Chondrocyte (in vitro differentiated cells): ENCODE measurements around the gene GLS2. TPM values are rescaled to one million over a fixed set of nuclear protein-coding genes. Genes with fewer than 3 reads are reported as not detected.

ENCODE experiments used
- DNase-seq: peaks from one replicate; pipeline ENCODE4 v3.0.0; 2021; ENCODE audit warnings: mixed read lengths, low spot score
- H3K27ac Mint-ChIP-seq: one replicate; pipeline ENCODE4 v1.8.0; 2021; ENCODE audit warnings: mild to moderate bottlenecking, moderate library complexity, mixed read lengths; ENCODE audit not compliant: unreplicated experiment
- H3K27me3 Mint-ChIP-seq: 2 replicates; pipeline ENCODE4 v1.8.0; 2021; ENCODE audit warnings: low read depth, mixed read lengths
- H3K36me3 Mint-ChIP-seq: 2 replicates; pipeline ENCODE4 v1.8.0; 2021; ENCODE audit warnings: low read depth, mixed read lengths
- H3K4me1 Mint-ChIP-seq: 2 replicates; pipeline ENCODE4 v1.8.0; 2021; ENCODE audit warnings: low read depth, mild to moderate bottlenecking, mixed read lengths
- H3K4me3 Mint-ChIP-seq: one replicate; pipeline ENCODE4 v1.8.0; 2021; ENCODE audit warnings: mild to moderate bottlenecking, moderate library complexity, mixed read lengths; ENCODE audit not compliant: unreplicated experiment
- H3K9me3 Mint-ChIP-seq: 2 replicates; pipeline ENCODE4 v1.8.0; 2021; ENCODE audit warnings: low read depth, mixed read lengths
- CTCF ChIP-seq: fragments of 200-600 bp; sonication (generic); IDR thresholded peaks from 2 replicates; pipeline ENCODE4 v1.5.0; 2021; ENCODE audit warnings: antibody characterized with exemption, mild to moderate bottlenecking, moderate library complexity
- total RNA-seq: library from RNA; stranded (reverse); gene quantifications from 3 replicates; pipeline ENCODE4 v1.2.1, GENCODE V29; 2021

GLS2 gene
- total RNA-seq, 1 donor from 2014 or later, result 0.25 TPM

- no peaks in the 10 kb centered on the region for H3K27me3 Mint-ChIP-seq
- no peaks in the 10 kb centered on the region for H3K9me3 Mint-ChIP-seq
- H3K27ac Mint-ChIP-seq, result no peak overlapping the region
- DNase-seq, result no peak
- peaks cover 16% of the 10 kb centered on the region for H3K36me3 Mint-ChIP-seq
- no peak for TF ChIP-seq CTCF
- no peaks in the 10 kb centered on the region for H3K4me1 Mint-ChIP-seq
- H3K4me3 Mint-ChIP-seq, result no peak overlapping the region
Measured at GRCh38 chr12:56431850-56432249, 56.1 kb downstream of the GLS2 start.

- Mint-ChIP-seq H3K9me3 (no peaks in the 10 kb centered on the region), H3K27ac (no peak overlapping the region), H3K4me1 (no peaks in the 10 kb centered on the region), H3K36me3 (peaks cover 16% of the 10 kb centered on the region), H3K27me3 (no peaks in the 10 kb centered on the region), H3K4me3 (no peak overlapping the region)
- DNase-seq, result no peak
- no peak for TF ChIP-seq CTCF
Measured at GRCh38 chr12:56431288-56431687, 56.7 kb downstream of the GLS2 start.

- no peak for TF ChIP-seq CTCF
- Mint-ChIP-seq H3K9me3 (no peaks in the 10 kb centered on the region), H3K4me3 (no peak overlapping the region), H3K36me3 (peaks cover 18% of the 10 kb centered on the region), H3K27me3 (no peaks in the 10 kb centered on the region), H3K27ac (no peak overlapping the region), H3K4me1 (no peaks in the 10 kb centered on the region)
- DNase-seq, result no peak
Measured at GRCh38 chr12:56425940-56426438, 62.0 kb downstream of the GLS2 start.

- no peak for DNase-seq
- Mint-ChIP-seq H3K27ac (no peak overlapping the region), H3K9me3 (no peaks in the 10 kb centered on the region), H3K36me3 (peaks cover 24% of the 10 kb centered on the region), H3K4me3 (no peak overlapping the region), H3K27me3 (no peaks in the 10 kb centered on the region), H3K4me1 (no peaks in the 10 kb centered on the region)
- no peak for TF ChIP-seq CTCF
Measured at GRCh38 chr12:56425193-56425592, 62.8 kb downstream of the GLS2 start.

Other genes starting within 250 kb of the GLS2 start
- 99.9 to 113 TPM (median 106 TPM) in 3 replicates for gene ANKRD52, start 229.8 kb downstream of the GLS2 start, total RNA-seq
- gene COQ10A, start 221.2 kb downstream of the GLS2 start, total RNA-seq, result 9.0 to 15.6 TPM (median 9.8 TPM) in 3 replicates
- gene CS, start 187.8 kb downstream of the GLS2 start, total RNA-seq, result 160 to 174 TPM (median 171 TPM) in 3 replicates
- gene CNPY2, start 172.2 kb downstream of the GLS2 start, total RNA-seq, result 144 to 188 TPM (median 149 TPM) in 3 replicates
- gene PAN2, start 154.2 kb downstream of the GLS2 start, total RNA-seq, result 27.6 to 32.5 TPM (median 29.1 TPM) in 3 replicates
- gene IL23A, start 149.3 kb downstream of the GLS2 start, total RNA-seq, result not detected in 3 replicates
- 163 to 210 TPM (median 166 TPM) in 3 replicates for gene STAT2, start 128.1 kb downstream of the GLS2 start, total RNA-seq
- gene APOF, start 125.3 kb downstream of the GLS2 start, total RNA-seq, result not detected in 3 replicates
- gene TIMELESS, start 38.7 kb downstream of the GLS2 start, total RNA-seq, result 11.7 to 21.0 TPM (median 12.1 TPM) in 3 replicates
- not detected in 3 replicates for gene MIP, start 33.5 kb downstream of the GLS2 start, total RNA-seq
- gene SPRYD4, start 19.6 kb downstream of the GLS2 start, total RNA-seq, result 1.5 to 2.7 TPM (median 1.6 TPM) in 3 replicates
- 57.0 to 65.3 TPM (median 57.6 TPM) in 3 replicates for gene RBMS2, start 33.7 kb upstream of the GLS2 start, total RNA-seq
- 65.2 to 72.8 TPM (median 71.2 TPM) in 3 replicates for gene BAZ2A, start 142.2 kb upstream of the GLS2 start, total RNA-seq
- gene ATP5F1B, start 157.8 kb upstream of the GLS2 start, total RNA-seq, result 380 to 467 TPM (median 398 TPM) in 3 replicates
- gene PTGES3, start 200.1 kb upstream of the GLS2 start, total RNA-seq, result 123 to 156 TPM (median 127 TPM) in 3 replicates
- gene NACA, start 237.1 kb upstream of the GLS2 start, total RNA-seq, result 483 to 537 TPM (median 513 TPM) in 3 replicates